HCT116 (cell line): ENCODE data around the gene DOCK1. TPM values are rescaled to one million over a fixed set of nuclear protein-coding genes. Genes with fewer than 3 reads are reported as not detected.

Experiments
- ATAC-seq: fragments of 200-7000 bp; cut with Tn5 transposase; 2 replicates; pipeline ENCODE4 v1.9.1; 2020; ENCODE audit warnings: mild to moderate bottlenecking, moderate library complexity
- BruUV-seq: library from RNA; stranded (reverse); fragments of 400-500 nt; replicated peaks from 2 replicates; lab custom pipeline; 2021; lab: Mats Ljungman, UMichigan
- CTCF ChIA-PET: fragments of 300-600 bp; sonication (Branson Sonifier 250); formaldehyde crosslinking; loops from one replicate; lab custom pipeline; 2021; ENCODE audit warnings: antibody characterized with exemption; lab: Charles Lee
- POLR2A ChIA-PET: fragments of 300-600, 350-600 bp; sonication (Branson Sonifier 250); formaldehyde crosslinking; loops from one replicate; lab custom pipeline; 2021; ENCODE audit warnings: antibody characterized with exemption; lab: Charles Lee
- RAD21 ChIA-PET, 2 experiments: fragments of 300-600 bp; sonication (Branson Sonifier 250); formaldehyde crosslinking; loops; one replicate each; lab custom pipeline; 2023; ENCODE audit warnings: low total read pairs in 2 of 2; ENCODE audit not compliant: uncharacterized antibody in 2 of 2, unreplicated experiment in 2 of 2, low non-redundant PET in 1 of 2; lab: Charles Lee
- DNase-seq: peaks from one replicate; pipeline ENCODE4 v3.0.0-alpha.2; 2010; ENCODE audit warnings: low read depth, low spot score
- H2AFZ ChIP-seq: fragments of 200-600 bp; shearing (Covaris generic), sonication (generic); 2 replicates; pipeline ENCODE4 v1.6.1; 2017; ENCODE audit warnings: low read depth, mixed run types, mixed read lengths, antibody characterized with exemption, low read length; ENCODE audit not compliant: poor library complexity, severe bottlenecking
- H3K27ac ChIP-seq: 2 replicates; pipeline ENCODE4 v1.5.1; 2012; ENCODE audit warnings: low read depth, low read length
- H3K27me3 ChIP-seq: fragments of 200-600 bp; sonication (generic); 2 replicates; pipeline ENCODE4 v1.6.1; 2016; ENCODE audit warnings: mixed run types, low read length, mixed read lengths; ENCODE audit not compliant: insufficient read depth
- H3K36me3 ChIP-seq, 2 experiments: fragments of 200-500 bp in 1 of 2; fragments of 200-600 bp in 1 of 2; sonication (Bioruptor generic) in 1 of 2; sonication (generic) in 1 of 2; 2 replicates each; pipeline versions ENCODE4 v1.5.1 to v1.6.1; 2014 to 2016; ENCODE audit warnings: low read length in 2 of 2, inconsistent platforms in 1 of 2, mixed read lengths in 1 of 2, mixed run types in 1 of 2; ENCODE audit not compliant: insufficient read depth in 2 of 2, control insufficient read depth in 1 of 2
- H3K4me1 ChIP-seq, 2 experiments: fragments of 200-600 bp in 1 of 2; sonication (generic) in 1 of 2; 2 replicates each; pipeline versions ENCODE4 v1.5.1 to v1.6.1; 2012 to 2017; ENCODE audit warnings: low read length in 2 of 2, inconsistent platforms in 1 of 2, mild to moderate bottlenecking in 1 of 2, mixed read lengths in 1 of 2, mixed run types in 1 of 2, moderate library complexity in 1 of 2; ENCODE audit not compliant: insufficient read depth in 2 of 2, control insufficient read depth in 1 of 2
- H3K4me2 ChIP-seq: fragments of 200-600 bp; sonication (generic); 2 replicates; pipeline ENCODE4 v1.6.1; 2017; ENCODE audit warnings: mixed run types, low read length, mixed read lengths
- H3K4me3 ChIP-seq, 2 experiments: fragments of 200-600 bp in 1 of 2; sonication (generic) in 1 of 2; replicated peaks in 1 of 2; 2 replicates each; pipeline ENCODE4 v1.5.1; 2011 to 2016; ENCODE audit warnings: low read length in 2 of 2, control low read depth in 1 of 2, low read depth in 1 of 2, mild to moderate bottlenecking in 1 of 2, mixed read lengths in 1 of 2, mixed run types in 1 of 2
- H3K79me2 ChIP-seq: fragments of 200-600 bp; sonication (generic); 2 replicates; pipeline ENCODE4 v1.6.1; 2017; ENCODE audit warnings: mild to moderate bottlenecking, mixed run types, low read length, moderate library complexity, mixed read lengths; ENCODE audit not compliant: insufficient read depth
- H3K9ac ChIP-seq: fragments of 200-600 bp; sonication (generic); 2 replicates; pipeline ENCODE4 v1.6.1; 2016; ENCODE audit warnings: low read length, mixed read lengths
- H3K9me2 ChIP-seq: fragments of 200-600 bp; sonication (generic), shearing (Covaris generic); 2 replicates; pipeline ENCODE4 v1.6.1; 2017; ENCODE audit warnings: mixed run types, mild to moderate bottlenecking, moderate library complexity; ENCODE audit not compliant: insufficient read depth
- H3K9me3 ChIP-seq, 2 experiments: fragments of 200-500 bp in 1 of 2; fragments of 200-600 bp in 1 of 2; sonication (Bioruptor generic) in 1 of 2; sonication (generic) in 1 of 2; 2 replicates each; pipeline ENCODE4 v1.6.1; 2014 to 2017; ENCODE audit warnings: low read length in 2 of 2, mixed read lengths in 2 of 2, inconsistent platforms in 1 of 2, low read depth in 1 of 2, mild to moderate bottlenecking in 1 of 2, mixed run types in 1 of 2, moderate library complexity in 1 of 2; ENCODE audit not compliant: control insufficient read depth in 1 of 2, insufficient read depth in 1 of 2
- H4K20me1 ChIP-seq: fragments of 200-600 bp; sonication (generic), shearing (Covaris generic); 2 replicates; pipeline ENCODE4 v1.6.1; 2017; ENCODE audit warnings: mixed run types, mild to moderate bottlenecking, moderate library complexity; ENCODE audit not compliant: insufficient read depth
- CBX3 ChIP-seq: IDR thresholded peaks from 2 replicates; pipeline ENCODE4 v1.6.1; 2012; ENCODE audit warnings: low read depth
- CTCF ChIP-seq, 3 experiments: fragments of 200-600 bp in 1 of 3; sonication (generic) in 1 of 3; IDR thresholded peaks in 2 of 3; conservative IDR thresholded peaks in 1 of 3; 2 replicates each; pipeline ENCODE4 v1.5.1; 2012 to 2017; ENCODE audit warnings: low read depth in 2 of 3, low read length in 2 of 3, antibody characterized with exemption in 1 of 3, borderline replicate concordance in 1 of 3, control low read depth in 1 of 3, mild to moderate bottlenecking in 1 of 3, mixed read lengths in 1 of 3, mixed run types in 1 of 3, moderate library complexity in 1 of 3; ENCODE audit not compliant: insufficient read depth in 1 of 3
- EGR1 ChIP-seq: IDR thresholded peaks from 2 replicates; pipeline ENCODE4 v1.6.1; 2012; ENCODE audit warnings: low read depth
- ELF1 ChIP-seq: IDR thresholded peaks from 2 replicates; pipeline ENCODE4 v1.6.1; 2012; ENCODE audit warnings: low read depth, borderline replicate concordance
- FOSL1 ChIP-seq: IDR thresholded peaks from 2 replicates; pipeline ENCODE4 v1.6.1; 2012; ENCODE audit warnings: low read depth
- JUND ChIP-seq: IDR thresholded peaks from 2 replicates; pipeline ENCODE4 v1.6.1; 2012
- POLR2AphosphoS5 ChIP-seq: IDR thresholded peaks from 2 replicates; pipeline ENCODE4 v1.6.1; 2011; ENCODE audit warnings: mild to moderate bottlenecking, low read depth, low read length, moderate library complexity
- RAD21 ChIP-seq: IDR thresholded peaks from 2 replicates; pipeline ENCODE4 v1.6.1; 2012; ENCODE audit warnings: low read depth, mild to moderate bottlenecking
- REST ChIP-seq: IDR thresholded peaks from 2 replicates; pipeline ENCODE4 v1.6.1; 2012; ENCODE audit warnings: low read depth
- SIN3A ChIP-seq: IDR thresholded peaks from 2 replicates; pipeline ENCODE4 v1.6.1; 2012; ENCODE audit warnings: low read depth
- SRF ChIP-seq: IDR thresholded peaks from 2 replicates; pipeline ENCODE4 v1.6.1; 2012; ENCODE audit warnings: low read depth
- TCF7L2 ChIP-seq: IDR thresholded peaks from 2 replicates; pipeline ENCODE4 v1.7.0; 2011; ENCODE audit warnings: borderline replicate concordance, inconsistent platforms; ENCODE audit not compliant: insufficient read depth, insufficient read length; ENCODE audit errors: extremely low read depth
- YY1 ChIP-seq: IDR thresholded peaks from 2 replicates; pipeline ENCODE4 v1.6.1; 2011; ENCODE audit warnings: low read length, low read depth, moderate library complexity, mild to moderate bottlenecking; ENCODE audit not compliant: insufficient replicate concordance; ENCODE audit errors: extremely low read depth
- ZNF274 ChIP-seq: fragments of 200-500 bp; sonication (Bioruptor generic); IDR thresholded peaks from 2 replicates; pipeline ENCODE4 v1.6.1; 2014; ENCODE audit warnings: mild to moderate bottlenecking, low read depth, low read length, inconsistent platforms
- intact Hi-C: fragments of 100-400 bp; cut with micrococcal nuclease; formaldehyde crosslinking; loops from 2 replicates; pipeline ENCODE4 v1.10.0; 2022
- total RNA-seq: library from RNA; stranded (reverse); gene quantifications from one replicate; pipeline ENCODE4 v1.2.1, GENCODE V29; 2021; ENCODE audit not compliant: unreplicated experiment
- TF ChIP-seq, protein P1 (sequence below): IDR thresholded peaks from 2 replicates; pipeline ENCODE4 v1.6.1; 2012
- TF ChIP-seq, protein P2 (sequence below): IDR thresholded peaks from 2 replicates; pipeline ENCODE4 v1.6.1; 2012

Gene DOCK1
- total RNA-seq, 1 experiment from 2014 or later, result 46.5 TPM

- H3K4me2 ChIP-seq, result no peak overlapping the region
- no peak overlapping the region for H3K9ac ChIP-seq
- ChIA-PET RAD21 (no interaction called here), CTCF (no interaction called here)
- H2AFZ ChIP-seq, result no peak overlapping the region
- H3K9me2 ChIP-seq, result no peaks in the 10 kb centered on the region
- no peaks in the 10 kb centered on the region for H3K27me3 ChIP-seq
- ATAC-seq, result no peak
- TF ChIP-seq TCF7L2 (no peak), ZNF274 (no peak), POLR2AphosphoS5 (no peak), EGR1 (no peak), ELF1 (no peak), FOSL1 (no peak), CBX3 (no peak), REST (no peak), SIN3A (no peak), JUND (no peak), YY1 (no peak), RAD21 (no peak), CTCF (IDR thresholded peaks at IDR 0.05 in 2 of 3, conservative IDR thresholded peaks at IDR 0.05 in 1 of 3; ENCODE audit: borderline replicate concordance in 1 of 3, insufficient read depth in 1 of 3, low read depth in 2 of 3, low read length in 2 of 3) (no peak), SRF (no peak)
- TF ChIP-seq, protein P1, sequence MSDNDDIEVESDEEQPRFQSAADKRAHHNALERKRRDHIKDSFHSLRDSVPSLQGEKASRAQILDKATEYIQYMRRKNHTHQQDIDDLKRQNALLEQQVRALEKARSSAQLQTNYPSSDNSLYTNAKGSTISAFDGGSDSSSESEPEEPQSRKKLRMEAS, result no peak
- TF ChIP-seq, protein P2, sequence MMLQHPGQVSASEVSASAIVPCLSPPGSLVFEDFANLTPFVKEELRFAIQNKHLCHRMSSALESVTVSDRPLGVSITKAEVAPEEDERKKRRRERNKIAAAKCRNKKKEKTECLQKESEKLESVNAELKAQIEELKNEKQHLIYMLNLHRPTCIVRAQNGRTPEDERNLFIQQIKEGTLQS, result no peak
- TF ChIP-seq, all 23 proteins: peak for 0
- intact Hi-C loops, result no loop called here
- no TSS peak for BruUV-seq
- H4K20me1 ChIP-seq, result no peaks in the 10 kb centered on the region
- H3K36me3 ChIP-seq, result no peaks in the 10 kb centered on the region; a peak in 1 of 4 replicates
- DNase-seq, result no peak
- H3K4me1 ChIP-seq, result no peaks in the 10 kb centered on the region
- no peak overlapping the region for H3K4me3 ChIP-seq
- no peak overlapping the region for H3K27ac ChIP-seq
- H3K9me3 ChIP-seq, result no peaks in the 10 kb centered on the region
- H3K79me2 ChIP-seq, result no peaks in the 10 kb centered on the region
- POLR2A ChIA-PET, result no interaction called here
Measured at GRCh38 chr10:127444155-127444554, 538.9 kb downstream of the DOCK1 start.
